ENCODE results near the gene DMD.

Gene DMD

GRCh38 chrX:32041181-32041580 lies 1170.2 kb downstream of the DMD start:
- no peak for TF ChIP-seq TAF1 (IDR thresholded peaks at IDR 0.05; ENCODE audit: borderline replicate concordance, insufficient read depth, low read length)
- no peak for TF ChIP-seq FOXP2 (optimal IDR thresholded peaks at IDR 0.05; ENCODE audit: borderline replicate concordance, extremely low read depth, extremely low read length, insufficient read depth)
- TF ChIP-seq POLR2AphosphoS5 (IDR thresholded peaks at IDR 0.05; ENCODE audit: low read depth, low read length), result no peak
- no peak for TF ChIP-seq SIN3A (IDR thresholded peaks at IDR 0.05; ENCODE audit: borderline replicate concordance, insufficient read depth, low read length)
- TF ChIP-seq REST (IDR thresholded peaks at IDR 0.05; ENCODE audit: insufficient read depth in 1 of 2, low read depth in 2 of 2, low read length in 2 of 2), result no peak

GRCh38 chrX:32026772-32027171 lies 1184.6 kb downstream of the DMD start:
- TF ChIP-seq FOXP2 (optimal IDR thresholded peaks at IDR 0.05; ENCODE audit: borderline replicate concordance, extremely low read depth, extremely low read length, insufficient read depth) (no peak), SIN3A (IDR thresholded peaks at IDR 0.05; ENCODE audit: borderline replicate concordance, insufficient read depth, low read length) (no peak), REST (IDR thresholded peaks at IDR 0.05; ENCODE audit: insufficient read depth in 1 of 2, low read depth in 2 of 2, low read length in 2 of 2) (no peak), TAF1 (IDR thresholded peaks at IDR 0.05; ENCODE audit: borderline replicate concordance, insufficient read depth, low read length) (no peak), POLR2AphosphoS5 (IDR thresholded peaks at IDR 0.05; ENCODE audit: low read depth, low read length) (no peak)

GRCh38 chrX:32024072-32024471 lies 1187.3 kb downstream of the DMD start:
- TF ChIP-seq TAF1 (IDR thresholded peaks at IDR 0.05; ENCODE audit: borderline replicate concordance, insufficient read depth, low read length) (no peak), REST (IDR thresholded peaks at IDR 0.05; ENCODE audit: insufficient read depth in 1 of 2, low read depth in 2 of 2, low read length in 2 of 2) (no peak), SIN3A (IDR thresholded peaks at IDR 0.05; ENCODE audit: borderline replicate concordance, insufficient read depth, low read length) (no peak), POLR2AphosphoS5 (IDR thresholded peaks at IDR 0.05; ENCODE audit: low read depth, low read length) (no peak)

- no peak for TF ChIP-seq FOXP2 (optimal IDR thresholded peaks at IDR 0.05; ENCODE audit: borderline replicate concordance, extremely low read depth, extremely low read length, insufficient read depth)
- TF ChIP-seq REST (IDR thresholded peaks at IDR 0.05; ENCODE audit: insufficient read depth in 1 of 2, low read depth in 2 of 2, low read length in 2 of 2), result no peak
- no peak for TF ChIP-seq SIN3A (IDR thresholded peaks at IDR 0.05; ENCODE audit: borderline replicate concordance, insufficient read depth, low read length)
- TF ChIP-seq POLR2AphosphoS5 (IDR thresholded peaks at IDR 0.05; ENCODE audit: low read depth, low read length), result no peak
- TF ChIP-seq TAF1 (IDR thresholded peaks at IDR 0.05; ENCODE audit: borderline replicate concordance, insufficient read depth, low read length), result no peak
These were observed 1195.2 kb downstream of the DMD start for GRCh38 chrX:32016195-32016594.

GRCh38 chrX:32010948-32011347 lies 1200.4 kb downstream of the DMD start:
- TF ChIP-seq POLR2AphosphoS5 (IDR thresholded peaks at IDR 0.05; ENCODE audit: low read depth, low read length) (no peak), TAF1 (IDR thresholded peaks at IDR 0.05; ENCODE audit: borderline replicate concordance, insufficient read depth, low read length) (no peak), FOXP2 (optimal IDR thresholded peaks at IDR 0.05; ENCODE audit: borderline replicate concordance, extremely low read depth, extremely low read length, insufficient read depth) (no peak)
